HG02763 (cell line): ENCODE results near the gene CABP2.
A peak's percentile ranks its signal among the peaks of the same experiment; 100 is the strongest.
"Not testable (repeated sequence)": the region's sequence is repeated elsewhere in the genome, so short reads cannot be mapped to it uniquely, and the experiment has no call there.

ENCODE experiments used
- ATAC-seq: cut with Tn5 transposase; IDR thresholded peaks from one replicate; pipeline ENCODE4 v1.9.1; 2021; ENCODE audit warnings: mild to moderate bottlenecking, moderate library complexity; ENCODE audit not compliant: unreplicated experiment

Gene CABP2

GRCh38 chr11:67522844-67523555 is at the start of gene CABP2:
TSS of gene CABP2 (minus strand) at chr11:67523446. CDS start at chr11:67523326, 120 bp downstream.
- ATAC-seq, result no peak

- no peak for ATAC-seq
Observed at GRCh38 chr11:67572747-67573419, 49.6 kb upstream of the CABP2 start.

- no peak for ATAC-seq
Observed at GRCh38 chr11:67572305-67572704, 49.1 kb upstream of the CABP2 start.

GRCh38 chr11:67571443-67571842 is 48.2 kb upstream of the CABP2 start:
- ATAC-seq, result no peak

- no peak for ATAC-seq
Observed at GRCh38 chr11:67564230-67564629, 41.0 kb upstream of the CABP2 start.

- not testable (repeated sequence) for ATAC-seq
Observed at GRCh38 chr11:67563705-67564114, 40.5 kb upstream of the CABP2 start.

- ATAC-seq, result no peak
Observed at GRCh38 chr11:67562963-67563704, 39.9 kb upstream of the CABP2 start.

GRCh38 chr11:67561971-67562619 is 38.8 kb upstream of the CABP2 start:
- ATAC-seq, result peak; percentile 47

- no peak for ATAC-seq
Observed at GRCh38 chr11:67558084-67558772, 35.0 kb upstream of the CABP2 start.

GRCh38 chr11:67556244-67556643 is 33.0 kb upstream of the CABP2 start:
- no peak for ATAC-seq

GRCh38 chr11:67551697-67552096 is 28.5 kb upstream of the CABP2 start:
- ATAC-seq, result not testable (repeated sequence)

- ATAC-seq, result no peak
Observed at GRCh38 chr11:67551127-67551526, 27.9 kb upstream of the CABP2 start.

GRCh38 chr11:67548555-67549110 is 25.4 kb upstream of the CABP2 start:
- no peak for ATAC-seq

- ATAC-seq, result not testable (repeated sequence)
Observed at GRCh38 chr11:67548112-67548511, 24.9 kb upstream of the CABP2 start.

GRCh38 chr11:67545280-67545679 is 22.0 kb upstream of the CABP2 start:
- ATAC-seq, result no peak

GRCh38 chr11:67544616-67545242 is 21.5 kb upstream of the CABP2 start:
- ATAC-seq, result no peak

GRCh38 chr11:67543585-67543984 is 20.3 kb upstream of the CABP2 start:
- no peak for ATAC-seq

GRCh38 chr11:67542971-67543370 is 19.7 kb upstream of the CABP2 start:
- ATAC-seq, result no peak

- ATAC-seq, result no peak
Observed at GRCh38 chr11:67542169-67542568, 18.9 kb upstream of the CABP2 start.

- ATAC-seq, result no peak
Observed at GRCh38 chr11:67541198-67541597, 18.0 kb upstream of the CABP2 start.
